GM12872 (cell line): Measurements from ENCODE around the gene IGBP1.

Experiments used
- TF ChIP-seq, protein P1 (sequence below): IDR thresholded peaks from 3 replicates; pipeline ENCODE4 v1.5.1; 2011; ENCODE audit warnings: low read depth, mild to moderate bottlenecking, low read length, moderate library complexity; ENCODE audit not compliant: insufficient read depth

IGBP1 gene

DNA sequence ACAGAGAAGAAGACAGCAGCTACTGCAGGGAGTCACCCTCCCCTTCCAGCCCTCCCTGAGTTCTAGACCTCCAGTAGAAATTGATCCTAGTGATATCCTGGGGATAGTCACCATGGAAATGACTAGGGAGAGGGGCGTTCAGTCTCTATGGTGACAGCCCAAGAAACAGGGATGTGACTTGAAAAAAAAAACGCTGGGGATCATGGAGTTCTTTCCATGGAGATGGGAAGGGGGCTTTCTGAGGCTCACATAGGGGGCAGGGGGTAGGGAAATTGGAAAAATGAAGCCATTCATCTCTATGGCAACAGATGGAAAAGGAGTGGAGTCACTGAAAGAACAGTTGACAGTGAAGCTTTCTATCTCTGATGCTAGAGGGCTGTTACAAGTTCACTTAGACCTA, 28.0 kb upstream of the IGBP1 start:
- TF ChIP-seq, protein P1, sequence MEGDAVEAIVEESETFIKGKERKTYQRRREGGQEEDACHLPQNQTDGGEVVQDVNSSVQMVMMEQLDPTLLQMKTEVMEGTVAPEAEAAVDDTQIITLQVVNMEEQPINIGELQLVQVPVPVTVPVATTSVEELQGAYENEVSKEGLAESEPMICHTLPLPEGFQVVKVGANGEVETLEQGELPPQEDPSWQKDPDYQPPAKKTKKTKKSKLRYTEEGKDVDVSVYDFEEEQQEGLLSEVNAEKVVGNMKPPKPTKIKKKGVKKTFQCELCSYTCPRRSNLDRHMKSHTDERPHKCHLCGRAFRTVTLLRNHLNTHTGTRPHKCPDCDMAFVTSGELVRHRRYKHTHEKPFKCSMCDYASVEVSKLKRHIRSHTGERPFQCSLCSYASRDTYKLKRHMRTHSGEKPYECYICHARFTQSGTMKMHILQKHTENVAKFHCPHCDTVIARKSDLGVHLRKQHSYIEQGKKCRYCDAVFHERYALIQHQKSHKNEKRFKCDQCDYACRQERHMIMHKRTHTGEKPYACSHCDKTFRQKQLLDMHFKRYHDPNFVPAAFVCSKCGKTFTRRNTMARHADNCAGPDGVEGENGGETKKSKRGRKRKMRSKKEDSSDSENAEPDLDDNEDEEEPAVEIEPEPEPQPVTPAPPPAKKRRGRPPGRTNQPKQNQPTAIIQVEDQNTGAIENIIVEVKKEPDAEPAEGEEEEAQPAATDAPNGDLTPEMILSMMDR: no peak

DNA sequence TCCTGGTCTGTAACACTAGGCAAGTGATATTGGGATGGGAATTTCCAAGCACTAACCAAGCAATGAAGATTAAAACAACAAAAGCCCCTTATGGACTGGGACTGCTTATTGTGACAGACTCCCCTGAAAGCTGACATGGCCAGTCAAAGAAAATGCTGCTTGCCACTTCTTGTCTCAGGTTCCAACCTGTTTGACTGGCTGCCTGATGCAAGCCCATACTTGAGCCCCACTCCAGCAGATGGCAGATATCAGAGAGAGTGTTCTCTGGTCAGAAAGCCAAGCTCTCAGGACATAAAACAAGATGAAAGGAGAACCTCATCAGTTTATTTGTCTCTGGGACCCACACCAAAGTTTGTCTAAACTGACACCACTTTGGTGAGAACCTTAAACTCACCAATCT, 15.5 kb upstream of the IGBP1 start:
- TF ChIP-seq, protein P1: no peak

DNA sequence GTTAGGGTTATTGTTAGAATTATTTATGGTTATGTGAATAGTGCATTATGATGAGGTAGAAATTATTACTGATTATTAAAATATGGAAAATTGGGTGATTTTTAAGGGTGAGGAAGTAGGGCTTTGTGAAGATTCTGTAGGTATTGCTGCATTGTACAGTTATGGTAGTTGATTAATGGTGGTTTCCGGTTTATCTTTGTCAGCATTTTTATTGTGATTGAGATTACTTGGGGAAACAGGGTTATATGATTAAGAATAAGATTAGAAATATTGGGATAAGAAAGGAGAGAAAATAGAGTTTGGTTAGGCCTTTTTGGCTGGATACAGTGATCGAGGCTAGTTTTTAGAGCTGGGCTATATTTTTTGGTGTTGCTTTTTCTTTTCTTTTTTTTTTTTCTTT, 8.6 kb upstream of the IGBP1 start:
- TF ChIP-seq, protein P1: no peak

DNA sequence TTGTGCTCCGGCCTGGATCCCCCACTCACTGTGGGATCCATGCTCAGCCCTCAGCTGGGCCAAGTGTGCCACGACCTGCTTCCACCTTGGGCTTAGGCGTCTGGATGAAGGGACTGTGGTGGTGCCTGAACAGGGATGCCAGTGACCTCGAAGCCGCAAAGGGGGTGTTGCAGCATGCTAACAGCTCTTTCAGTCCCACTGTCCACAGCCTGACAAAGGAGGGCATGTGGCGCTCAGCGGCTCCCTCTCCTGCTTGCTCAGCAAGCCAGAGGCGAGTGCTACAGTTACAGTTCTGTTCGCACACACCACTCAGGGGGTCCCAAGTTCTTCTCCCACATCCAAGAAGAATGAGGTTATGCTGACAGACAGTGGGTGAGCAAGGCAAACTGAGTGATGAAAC, 5.2 kb upstream of the IGBP1 start:
- TF ChIP-seq, protein P1: no peak

DNA sequence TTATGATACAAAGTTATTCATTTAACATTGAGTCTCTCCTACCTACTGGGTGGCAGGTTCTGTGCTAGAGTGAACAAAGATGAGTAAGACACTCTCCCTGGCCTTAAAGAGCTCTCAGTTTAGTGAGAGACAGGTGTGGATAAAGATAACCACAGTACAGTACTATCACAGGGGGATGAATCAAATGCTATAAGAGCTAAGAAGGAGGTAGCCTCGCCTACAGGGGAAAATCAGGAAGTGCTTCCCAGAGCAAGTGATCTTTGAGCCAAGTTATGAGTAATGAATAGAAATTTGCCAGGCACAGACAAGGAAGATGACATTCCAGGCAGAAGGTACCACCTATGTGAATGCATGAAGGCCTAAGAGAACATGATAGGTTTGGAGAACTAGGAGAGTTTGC, 3.4 kb upstream of the IGBP1 start:
- TF ChIP-seq, protein P1: no peak

DNA sequence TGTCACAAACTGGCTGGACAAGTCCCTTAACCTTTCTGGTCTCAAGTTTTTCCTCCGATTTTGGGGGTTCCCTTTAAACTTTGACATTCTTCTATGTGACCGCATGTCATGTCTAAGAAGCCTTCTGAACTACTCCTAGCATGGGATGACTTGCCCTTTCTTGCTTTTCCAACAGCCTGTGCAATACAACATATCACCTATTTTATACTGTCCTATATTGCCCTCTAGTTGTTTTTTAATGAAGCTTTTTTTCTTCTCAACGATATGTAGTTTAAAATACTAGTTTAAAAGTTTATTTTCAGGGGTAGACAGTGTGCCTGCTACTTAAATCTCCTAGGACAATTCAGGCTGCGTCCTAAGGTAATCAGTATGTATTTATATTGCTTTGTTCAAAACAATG, 1.0 kb upstream of the IGBP1 start:
- TF ChIP-seq, protein P1: no peak

DNA sequence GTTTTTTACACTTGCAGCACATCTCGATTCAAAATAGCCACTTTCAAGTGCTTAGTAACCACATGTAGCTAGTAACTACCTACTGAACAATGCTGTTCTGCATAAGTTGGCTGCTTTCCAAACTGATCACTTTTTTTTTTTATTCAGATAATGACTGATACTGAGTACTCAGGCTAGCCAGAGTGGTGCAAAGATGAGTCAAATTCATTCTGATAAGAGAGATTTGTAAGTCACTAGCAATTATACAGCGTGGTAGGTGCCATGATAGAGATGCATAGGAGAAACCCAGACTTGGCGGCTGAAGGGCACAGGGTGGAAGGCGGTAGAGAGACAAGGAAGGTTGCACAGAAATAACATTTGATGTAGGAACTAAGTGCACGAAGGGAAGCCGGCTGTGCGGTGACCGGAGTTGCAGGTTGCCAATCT, 357 bp upstream of the IGBP1 start:
- TF ChIP-seq, protein P1: no peak

DNA sequence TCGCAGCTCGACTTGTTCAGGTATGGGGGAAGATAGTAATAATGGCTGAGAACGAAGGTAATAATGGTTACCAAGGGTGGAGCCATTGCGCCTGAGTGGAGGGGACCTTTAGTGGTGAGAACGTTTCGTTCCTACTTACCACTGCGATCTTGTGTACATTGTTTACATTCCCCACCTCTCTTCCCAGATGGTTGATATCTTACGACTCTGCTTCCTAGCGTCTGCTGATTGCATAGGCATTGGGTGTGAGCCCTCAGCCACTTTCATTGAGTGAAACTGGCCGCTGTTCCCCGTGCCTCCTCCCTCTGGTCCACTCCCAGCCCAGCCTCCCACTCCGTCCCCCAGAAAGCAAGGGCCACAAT, 850 bp downstream of the IGBP1 start:
- TF ChIP-seq, protein P1: no peak
